Heart left ventricle (tissue), 13 donors: ENCODE measurements around the gene ADAMTSL2.

ENCODE experiments used
- CTCF ChIP-seq, 12 donors: fragments of 200-600 bp; sonication (generic) in 4 of 12; IDR thresholded peaks; one replicate each; pipeline versions ENCODE4 v1.5.0 to v1.8.0; 2018 to 2022; ENCODE audit warnings: antibody characterized with exemption in 12 of 12, mild to moderate bottlenecking in 5 of 12
- POLR2A ChIP-seq, 2 donors: fragments of 450-650 bp; IDR thresholded peaks; one replicate each; pipeline ENCODE4 v1.6.1; 2017; ENCODE audit warnings: antibody characterized with exemption in 2 of 2, mild to moderate bottlenecking in 2 of 2, moderate library complexity in 2 of 2
- donor health status: ischemic (EF 13 %, LVEDD 7.1; RV severe dilation, severe dysfunction).
- donor health status: DM: no; HTN: yes; CAD: no.
- donor health status: DM: no; HTN: no; CAD: no.
- donor health status: ischemic (EF 25% LVEDD 6.9; RV normal size, moderate dysfunction).
- donor health status: ischemic (EF 25% LVEDD 5.7; RV mildly dilated, moderate dysfunction).
- donor health status: ischemic (EF 35%, LVEDD 5.7; RV mildly dilated, moderate dysfunction).
- donor health status: nonischemic (EF 11% LVEDD 7.7; RV severe dilation, severe dysfunction).
- donor health status: DM: yes; HTN: yes; CAD: no.
- donor health status: PGD.
- donor health status: ischemic (EF 29% LVEDD 5.4; RV normal size, mild dysfunction).
- donor health status: nonischemic (EF 23%, LVEDD 6.1; RV moderate dilation, normal function).

DNA sequence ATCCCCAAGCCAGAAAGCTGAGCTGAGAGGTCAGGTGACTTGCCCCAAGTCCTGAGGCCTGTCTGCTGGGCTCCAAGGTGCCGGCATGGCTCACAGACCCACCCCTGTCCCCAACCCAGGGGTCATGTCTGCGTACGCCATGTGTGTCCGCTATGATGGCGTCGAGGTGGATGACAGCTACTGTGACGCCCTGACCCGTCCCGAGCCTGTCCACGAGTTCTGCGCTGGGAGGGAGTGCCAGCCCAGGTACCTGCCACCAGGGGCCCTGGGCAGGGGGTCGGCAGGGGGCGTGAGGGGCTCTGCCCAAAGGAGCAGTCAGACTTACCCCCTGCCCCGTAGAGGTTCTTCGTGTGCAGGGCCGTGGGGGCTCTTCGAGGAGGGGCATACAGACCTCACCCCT, 32.3 kb downstream of the ADAMTSL2 start:
- TF ChIP-seq CTCF (IDR thresholded peaks at IDR 0.05) (no peak), POLR2A (IDR thresholded peaks at IDR 0.05) (no peak)
